Liver (tissue), 9 donors: ENCODE measurements around the gene KIF26A. TPM values are rescaled to one million over a fixed set of nuclear protein-coding genes. Genes with fewer than 3 reads are reported as not detected.

ENCODE experiments used
- DNase-seq: peaks from one replicate; pipeline ENCODE4 v3.0.0-alpha.2; 2017; ENCODE audit warnings: low spot score
- H3K27ac ChIP-seq, 2 donors: one replicate each; pipeline ENCODE4 v1.7.0; 2013; ENCODE audit warnings: inconsistent platforms in 2 of 2, low read length in 2 of 2, control low read depth in 1 of 2, low read depth in 1 of 2, mild to moderate bottlenecking in 1 of 2
- H3K27me3 ChIP-seq, 4 donors: one replicate each; pipeline versions ENCODE4 v1.6.1 to v1.7.0; 2013; ENCODE audit warnings: low read length in 3 of 4, inconsistent platforms in 1 of 4, mild to moderate bottlenecking in 1 of 4, moderate library complexity in 1 of 4; ENCODE audit not compliant: control insufficient read depth in 4 of 4, insufficient read depth in 4 of 4
- H3K36me3 ChIP-seq, 4 donors: one replicate each; pipeline versions ENCODE4 v1.6.1 to v1.7.0; 2013; ENCODE audit warnings: low read length in 3 of 4, mild to moderate bottlenecking in 3 of 4, low read depth in 1 of 4, moderate library complexity in 1 of 4; ENCODE audit not compliant: control insufficient read depth in 4 of 4, insufficient read depth in 3 of 4
- H3K4me1 ChIP-seq, 4 donors: one replicate each; pipeline versions ENCODE4 v1.6.1 to v1.7.0; 2013; ENCODE audit warnings: low read length in 3 of 4, mild to moderate bottlenecking in 3 of 4, moderate library complexity in 1 of 4; ENCODE audit not compliant: control insufficient read depth in 4 of 4, insufficient read depth in 4 of 4
- H3K4me3 ChIP-seq, 3 donors: one replicate each; pipeline versions ENCODE4 v1.6.1 to v1.7.0; 2013; ENCODE audit warnings: low read length in 3 of 3, control low read depth in 1 of 3, low read depth in 1 of 3, mild to moderate bottlenecking in 1 of 3
- H3K9ac ChIP-seq, 2 donors: one replicate each; pipeline ENCODE4 v1.7.0; 2013; ENCODE audit warnings: low read length in 2 of 2, mild to moderate bottlenecking in 2 of 2, moderate library complexity in 2 of 2, control low read depth in 1 of 2, low read depth in 1 of 2
- H3K9me3 ChIP-seq, 4 donors: one replicate each; pipeline versions ENCODE4 v1.6.1 to v1.7.0; 2013; ENCODE audit warnings: low read length in 3 of 4; ENCODE audit not compliant: control insufficient read depth in 4 of 4
- ATF3 ChIP-seq: IDR thresholded peaks from 2 replicates; pipeline ENCODE4 v1.6.1; 2016; ENCODE audit warnings: antibody characterized with exemption
- EGR1 ChIP-seq, 2 donors: IDR thresholded peaks; 2 replicates each; pipeline ENCODE4 v1.6.1; 2016 to 2018; ENCODE audit warnings: antibody characterized with exemption in 2 of 2, low read depth in 2 of 2
- FOXA1 ChIP-seq: IDR thresholded peaks from 2 replicates; pipeline ENCODE4 v1.6.1; 2016; ENCODE audit warnings: antibody characterized with exemption
- FOXA2 ChIP-seq: IDR thresholded peaks from 2 replicates; pipeline ENCODE4 v1.6.1; 2016; ENCODE audit warnings: antibody characterized with exemption
- HNF4G ChIP-seq: IDR thresholded peaks from 2 replicates; pipeline ENCODE4 v1.6.1; 2016; ENCODE audit warnings: antibody characterized with exemption
- NR2F2 ChIP-seq: IDR thresholded peaks from 2 replicates; pipeline ENCODE4 v1.6.1; 2016; ENCODE audit warnings: antibody characterized with exemption
- RAD21 ChIP-seq, 2 donors: IDR thresholded peaks; 2 replicates each; pipeline ENCODE4 v1.6.1; 2016; ENCODE audit warnings: antibody characterized with exemption in 2 of 2, mild to moderate bottlenecking in 2 of 2
- SP1 ChIP-seq: IDR thresholded peaks from 2 replicates; pipeline ENCODE4 v1.6.1; 2018; ENCODE audit warnings: antibody characterized with exemption, mild to moderate bottlenecking
- YY1 ChIP-seq: IDR thresholded peaks from 2 replicates; pipeline ENCODE4 v1.6.1; 2016; ENCODE audit warnings: antibody characterized with exemption, mild to moderate bottlenecking
- WGBS: extraction: QIAGEN DNeasy Blood & Tissue Kit; methylation state at CpG from one replicate; pipeline ENCODE4 v1.1.7; 2013; 5-methylcytosine and 5-hydroxymethylcytosine counted together
- polyA plus RNA-seq, 2 donors: library from polyadenylated mRNA; stranded (reverse) in 1 of 2; unstranded in 1 of 2; fragments of 200-250 nt in 1 of 2; fragments of >200 nt in 1 of 2; fragmentation: Nextera tagmentation in 1 of 2; extraction: Ambion mirVana in 1 of 2; gene quantifications; one replicate each; pipeline versions ENCODE4 v1.2.1 to v1.2.3, GENCODE V29; 2013 to 2015
- total RNA-seq, 2 donors: library from RNA; depleted of rRNA; stranded (reverse); fragments of >200 nt; gene quantifications; one replicate each; pipeline ENCODE4 v1.2.3, GENCODE V29; 2014
- TF ChIP-seq, protein P1 (sequence below): IDR thresholded peaks from 2 replicates; pipeline ENCODE4 v1.6.1; 2016; ENCODE audit warnings: antibody characterized with exemption, mild to moderate bottlenecking
- TF ChIP-seq, protein P2 (sequence below): IDR thresholded peaks from 2 replicates; pipeline ENCODE4 v1.6.1; 2016; ENCODE audit warnings: antibody characterized with exemption
- donor health status: healthy.
- donor health status: healthy.
- donor health status: healthy.
- donor health status: healthy.
- donor health status: healthy.

Gene KIF26A
- total and polyA plus RNA-seq, 4 donors = 0.07 to 10.2 (median 1.3) TPM

DNA sequence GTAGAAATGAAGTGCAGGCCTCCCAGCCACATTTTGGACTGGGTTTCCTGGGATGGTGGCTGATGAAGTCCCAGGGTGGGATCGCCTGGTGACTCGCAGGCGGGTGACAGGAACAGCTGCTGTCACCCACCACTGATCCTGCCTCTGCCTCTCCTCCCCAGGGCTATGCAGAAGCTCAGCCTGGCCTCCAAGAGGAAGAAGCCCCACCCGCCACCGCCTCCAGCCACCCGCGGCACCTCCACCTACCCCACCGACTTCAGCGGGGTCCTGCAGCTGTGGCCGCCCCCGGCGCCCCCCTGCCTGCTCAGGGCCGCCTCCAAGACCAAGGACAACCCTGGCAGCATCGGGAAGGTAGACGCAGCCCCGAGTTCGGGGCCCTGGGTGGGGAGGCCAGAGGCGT lies 28.3 kb downstream of the KIF26A start:
- H3K27ac ChIP-seq = no peak overlapping the region
- no peak for DNase-seq
- H3K27me3 ChIP-seq = no peaks in the 10 kb centered on the region
- H3K9me3 ChIP-seq = no peaks in the 10 kb centered on the region
- no peaks in the 10 kb centered on the region for H3K4me1 ChIP-seq
- peaks cover 0 to 1% (median 0%) of the 10 kb centered on the region in 4 donors for H3K36me3 ChIP-seq
- no peak overlapping the region for H3K9ac ChIP-seq
- WGBS = 89% methylated on average over 18 of the region's 18 CpGs
- no peak for TF ChIP-seq YY1
- no peak for TF ChIP-seq HNF4G
- TF ChIP-seq EGR1 (IDR thresholded peaks at IDR 0.05; ENCODE audit: low read depth in 2 of 2) = no peak
- TF ChIP-seq NR2F2 = no peak
- TF ChIP-seq, protein P1, sequence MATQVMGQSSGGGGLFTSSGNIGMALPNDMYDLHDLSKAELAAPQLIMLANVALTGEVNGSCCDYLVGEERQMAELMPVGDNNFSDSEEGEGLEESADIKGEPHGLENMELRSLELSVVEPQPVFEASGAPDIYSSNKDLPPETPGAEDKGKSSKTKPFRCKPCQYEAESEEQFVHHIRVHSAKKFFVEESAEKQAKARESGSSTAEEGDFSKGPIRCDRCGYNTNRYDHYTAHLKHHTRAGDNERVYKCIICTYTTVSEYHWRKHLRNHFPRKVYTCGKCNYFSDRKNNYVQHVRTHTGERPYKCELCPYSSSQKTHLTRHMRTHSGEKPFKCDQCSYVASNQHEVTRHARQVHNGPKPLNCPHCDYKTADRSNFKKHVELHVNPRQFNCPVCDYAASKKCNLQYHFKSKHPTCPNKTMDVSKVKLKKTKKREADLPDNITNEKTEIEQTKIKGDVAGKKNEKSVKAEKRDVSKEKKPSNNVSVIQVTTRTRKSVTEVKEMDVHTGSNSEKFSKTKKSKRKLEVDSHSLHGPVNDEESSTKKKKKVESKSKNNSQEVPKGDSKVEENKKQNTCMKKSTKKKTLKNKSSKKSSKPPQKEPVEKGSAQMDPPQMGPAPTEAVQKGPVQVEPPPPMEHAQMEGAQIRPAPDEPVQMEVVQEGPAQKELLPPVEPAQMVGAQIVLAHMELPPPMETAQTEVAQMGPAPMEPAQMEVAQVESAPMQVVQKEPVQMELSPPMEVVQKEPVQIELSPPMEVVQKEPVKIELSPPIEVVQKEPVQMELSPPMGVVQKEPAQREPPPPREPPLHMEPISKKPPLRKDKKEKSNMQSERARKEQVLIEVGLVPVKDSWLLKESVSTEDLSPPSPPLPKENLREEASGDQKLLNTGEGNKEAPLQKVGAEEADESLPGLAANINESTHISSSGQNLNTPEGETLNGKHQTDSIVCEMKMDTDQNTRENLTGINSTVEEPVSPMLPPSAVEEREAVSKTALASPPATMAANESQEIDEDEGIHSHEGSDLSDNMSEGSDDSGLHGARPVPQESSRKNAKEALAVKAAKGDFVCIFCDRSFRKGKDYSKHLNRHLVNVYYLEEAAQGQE = no peak
- no peak for TF ChIP-seq FOXA2
- TF ChIP-seq, protein P2, sequence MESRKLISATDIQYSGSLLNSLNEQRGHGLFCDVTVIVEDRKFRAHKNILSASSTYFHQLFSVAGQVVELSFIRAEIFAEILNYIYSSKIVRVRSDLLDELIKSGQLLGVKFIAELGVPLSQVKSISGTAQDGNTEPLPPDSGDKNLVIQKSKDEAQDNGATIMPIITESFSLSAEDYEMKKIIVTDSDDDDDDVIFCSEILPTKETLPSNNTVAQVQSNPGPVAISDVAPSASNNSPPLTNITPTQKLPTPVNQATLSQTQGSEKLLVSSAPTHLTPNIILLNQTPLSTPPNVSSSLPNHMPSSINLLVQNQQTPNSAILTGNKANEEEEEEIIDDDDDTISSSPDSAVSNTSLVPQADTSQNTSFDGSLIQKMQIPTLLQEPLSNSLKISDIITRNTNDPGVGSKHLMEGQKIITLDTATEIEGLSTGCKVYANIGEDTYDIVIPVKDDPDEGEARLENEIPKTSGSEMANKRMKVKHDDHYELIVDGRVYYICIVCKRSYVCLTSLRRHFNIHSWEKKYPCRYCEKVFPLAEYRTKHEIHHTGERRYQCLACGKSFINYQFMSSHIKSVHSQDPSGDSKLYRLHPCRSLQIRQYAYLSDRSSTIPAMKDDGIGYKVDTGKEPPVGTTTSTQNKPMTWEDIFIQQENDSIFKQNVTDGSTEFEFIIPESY = no peak
- no peak for TF ChIP-seq SP1
- no peak for TF ChIP-seq RAD21 (IDR thresholded peaks at IDR 0.05)
- H3K4me3 ChIP-seq = no peak overlapping the region

DNA sequence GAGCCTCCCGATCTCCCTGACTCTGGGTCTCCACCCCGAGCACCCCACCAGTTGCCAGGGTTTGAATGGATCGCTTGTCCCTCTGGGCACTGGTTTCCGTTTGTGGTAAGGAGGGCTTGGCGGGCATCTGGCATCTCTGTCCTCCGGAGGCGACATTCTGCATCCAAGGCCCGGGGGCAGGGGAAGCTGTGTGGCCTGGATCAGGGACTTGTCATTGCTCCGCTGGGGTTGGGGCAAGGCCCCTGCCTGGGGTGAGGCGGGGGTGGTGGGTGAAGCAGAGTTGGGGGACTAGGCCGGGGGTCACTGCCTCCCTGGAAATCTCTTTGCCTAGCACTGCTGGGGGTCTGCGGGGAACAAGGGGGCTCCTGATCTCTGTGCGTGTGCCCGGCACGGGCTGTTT lies 30.2 kb downstream of the KIF26A start:
- H3K27ac ChIP-seq = no peak overlapping the region
- H3K4me1 ChIP-seq = no peaks in the 10 kb centered on the region
- H3K4me3 ChIP-seq = no peak overlapping the region
- DNase-seq = no peak
- TF ChIP-seq ATF3 = no peak
- peaks cover 0 to 1% (median 0%) of the 10 kb centered on the region in 4 donors for H3K36me3 ChIP-seq
- WGBS = 88% methylated on average over 15 of the region's 15 CpGs
- H3K9me3 ChIP-seq = no peaks in the 10 kb centered on the region
- H3K9ac ChIP-seq = no peak overlapping the region
- no peaks in the 10 kb centered on the region for H3K27me3 ChIP-seq

DNA sequence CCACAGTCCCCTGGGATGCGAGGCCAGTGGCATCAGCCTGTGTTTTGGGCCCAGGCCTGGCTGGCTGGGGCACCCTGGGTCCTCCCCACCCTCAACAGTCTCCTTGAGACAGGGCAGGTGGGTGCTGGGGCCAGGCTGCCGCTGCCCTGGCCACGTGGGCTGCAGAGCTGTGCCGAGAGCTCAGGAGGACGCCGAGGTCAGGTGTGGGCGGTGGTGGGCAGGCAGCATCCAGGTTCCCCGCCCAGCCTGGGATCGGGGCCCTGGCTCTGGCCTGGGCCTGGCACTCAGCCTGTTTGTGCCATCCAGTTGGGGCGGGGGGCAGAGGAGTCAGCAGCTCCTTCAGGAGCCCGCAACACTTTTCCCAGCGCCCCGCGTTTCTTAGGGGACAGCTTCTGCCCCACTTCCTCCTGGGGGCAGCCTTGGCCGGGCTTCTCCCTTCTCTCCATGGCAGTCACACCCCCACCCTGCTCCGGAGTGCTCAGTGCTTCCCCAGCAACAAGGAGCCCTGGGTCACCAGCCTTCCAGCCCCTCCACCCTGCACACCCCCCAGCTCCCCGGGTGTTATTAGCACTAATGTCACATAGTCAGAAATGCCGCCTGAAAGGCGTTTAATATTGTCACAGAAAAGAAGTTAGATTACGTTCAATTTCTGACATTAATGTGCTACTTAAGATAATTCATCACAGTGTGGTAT lies 30.8 kb downstream of the KIF26A start:
- 66% methylated on average over 20 of the region's 20 CpGs for WGBS
- H3K9ac ChIP-seq = no peak overlapping the region
- peaks cover 0 to 1% (median 0%) of the 10 kb centered on the region in 4 donors for H3K36me3 ChIP-seq
- TF ChIP-seq FOXA1 = no peak
- no peaks in the 10 kb centered on the region for H3K27me3 ChIP-seq
- no peaks in the 10 kb centered on the region for H3K4me1 ChIP-seq
- no peaks in the 10 kb centered on the region for H3K9me3 ChIP-seq
- DNase-seq = no peak
- no peak overlapping the region for H3K4me3 ChIP-seq
- no peak overlapping the region for H3K27ac ChIP-seq
